HG03039 (cell line): ENCODE results near the gene MTRR.

Experiments used
- ATAC-seq: cut with Tn5 transposase; IDR thresholded peaks from one replicate; pipeline ENCODE4 v1.9.1; 2021; ENCODE audit warnings: mild to moderate bottlenecking, moderate library complexity; ENCODE audit not compliant: unreplicated experiment

MTRR gene

DNA sequence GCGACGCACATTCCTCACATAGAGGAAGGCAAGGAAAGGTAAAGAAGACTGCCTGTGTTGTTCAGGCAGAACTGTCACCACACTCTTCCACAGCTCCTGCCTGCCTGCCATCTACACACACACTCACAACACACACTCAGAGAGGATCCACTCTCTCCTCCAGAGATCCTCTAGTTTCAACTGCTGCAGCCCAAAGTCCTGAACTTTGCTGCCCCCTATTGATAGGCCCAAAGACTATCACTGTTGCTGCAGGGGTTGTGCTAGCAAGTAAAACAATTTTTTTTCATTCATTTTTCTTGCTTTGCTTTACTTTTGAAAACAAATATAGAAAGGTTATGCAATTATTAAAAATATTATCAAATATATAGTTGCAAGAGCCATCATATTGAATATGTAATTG is 12.1 kb upstream of the MTRR start:
- ATAC-seq: no peak

DNA sequence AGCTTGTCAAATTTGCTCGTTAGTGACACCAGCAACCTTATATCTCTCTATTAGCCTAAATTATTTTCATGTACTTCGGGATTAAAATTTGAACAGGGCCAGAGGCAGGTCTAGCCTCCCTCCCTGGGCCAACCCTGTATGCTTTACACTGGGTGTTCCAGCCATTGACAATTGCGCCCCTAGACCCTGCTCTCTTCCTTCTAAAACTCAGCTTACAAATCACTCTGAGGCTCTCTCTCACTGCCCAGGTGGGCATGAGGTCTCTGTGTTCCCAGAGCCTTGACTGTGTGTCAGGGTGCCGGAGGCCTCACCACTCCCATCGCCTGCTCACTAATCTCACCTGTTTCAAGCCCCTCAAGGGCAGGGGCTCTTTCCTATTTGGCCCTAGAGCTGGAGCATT is 11.6 kb upstream of the MTRR start:
- no peak for ATAC-seq

DNA sequence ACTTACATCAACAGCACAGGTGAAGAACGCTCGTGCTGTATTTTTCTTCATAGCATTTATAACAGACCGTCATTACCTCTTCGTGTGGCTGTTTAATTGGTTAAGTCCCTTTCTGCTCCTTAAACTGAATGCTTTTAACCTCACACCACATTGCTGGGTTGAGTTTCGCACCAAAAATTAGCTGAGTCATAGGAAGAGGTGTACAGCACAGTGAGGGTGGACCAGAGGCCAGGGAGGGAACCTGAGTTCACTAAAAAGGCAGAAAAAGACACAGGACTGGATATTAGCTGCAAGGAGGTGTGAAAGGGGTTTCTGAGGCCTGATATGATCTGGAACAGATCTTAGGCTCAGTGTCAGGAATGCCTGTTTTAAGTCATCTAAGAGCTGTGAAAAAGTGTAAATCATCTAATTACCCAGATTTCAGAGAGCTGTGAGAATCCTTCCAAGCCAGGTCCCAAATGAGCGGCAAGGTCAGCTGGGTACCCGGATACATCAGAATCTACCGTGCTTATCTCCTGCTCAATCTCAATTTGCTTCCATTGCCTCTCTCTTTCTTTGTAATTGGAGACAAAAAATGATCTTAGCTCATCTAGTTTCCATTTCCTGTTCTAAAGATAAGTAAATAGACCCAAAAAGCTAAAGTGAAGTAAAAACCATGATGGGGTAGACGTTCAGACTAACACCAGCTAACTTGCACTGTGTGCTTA is 10.9 kb upstream of the MTRR start:
- no peak for ATAC-seq

DNA sequence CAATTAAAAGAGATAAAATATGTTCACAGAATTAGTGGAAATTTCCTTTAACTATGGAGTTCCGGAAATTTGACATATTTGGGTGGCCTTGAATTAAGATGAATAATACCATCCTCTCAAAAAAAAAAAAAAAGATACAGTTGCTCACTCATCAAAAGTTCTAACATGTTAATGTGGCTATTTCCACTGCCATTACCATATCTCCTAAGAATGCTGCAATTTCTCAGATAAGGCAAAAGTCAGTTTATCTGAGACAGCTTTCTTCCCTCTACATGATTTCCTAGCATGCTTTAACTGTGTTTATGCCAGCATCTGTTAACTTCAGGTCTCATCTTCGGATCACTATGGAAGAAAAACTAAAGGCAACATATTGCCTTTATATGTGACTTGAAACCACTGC is 2.8 kb upstream of the MTRR start:
- no peak for ATAC-seq

DNA sequence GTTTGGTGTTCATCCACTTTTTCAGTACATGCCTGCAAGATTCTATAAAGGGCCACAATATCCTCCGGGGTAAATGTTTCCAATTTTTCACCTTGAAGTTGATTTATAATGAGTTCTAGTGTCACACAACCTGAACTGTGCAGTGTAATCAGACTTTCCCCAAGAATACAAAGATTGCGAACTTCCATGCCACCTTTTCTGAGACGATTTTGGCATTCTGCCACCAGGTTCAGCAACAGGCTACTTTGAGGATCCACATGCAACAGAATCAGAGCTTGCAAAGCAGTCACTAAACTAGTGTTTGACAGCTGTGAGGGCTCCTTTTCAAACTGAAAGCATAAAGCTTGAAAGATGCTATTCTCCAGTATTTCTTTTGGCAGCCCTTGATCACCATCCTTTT is 1.7 kb upstream of the MTRR start:
- no peak for ATAC-seq

DNA sequence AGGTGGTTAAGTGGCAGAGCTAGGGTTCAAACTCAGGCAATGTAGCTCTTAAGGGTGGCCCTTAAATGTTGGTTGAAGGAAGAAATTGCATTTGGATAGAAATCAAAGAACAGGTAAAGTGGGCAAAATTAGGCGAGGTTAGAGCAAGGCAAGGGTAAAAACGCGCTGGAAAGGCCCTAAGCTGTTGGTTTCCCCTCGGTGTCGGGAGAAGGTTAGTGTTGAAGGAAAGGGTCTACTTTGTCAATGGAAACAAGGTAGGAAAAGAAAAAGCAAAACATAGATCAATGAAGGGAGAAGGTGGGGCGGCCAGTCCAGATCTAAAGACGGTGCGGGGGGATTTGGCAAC is 548 bp upstream of the MTRR start:
- no peak for ATAC-seq

DNA sequence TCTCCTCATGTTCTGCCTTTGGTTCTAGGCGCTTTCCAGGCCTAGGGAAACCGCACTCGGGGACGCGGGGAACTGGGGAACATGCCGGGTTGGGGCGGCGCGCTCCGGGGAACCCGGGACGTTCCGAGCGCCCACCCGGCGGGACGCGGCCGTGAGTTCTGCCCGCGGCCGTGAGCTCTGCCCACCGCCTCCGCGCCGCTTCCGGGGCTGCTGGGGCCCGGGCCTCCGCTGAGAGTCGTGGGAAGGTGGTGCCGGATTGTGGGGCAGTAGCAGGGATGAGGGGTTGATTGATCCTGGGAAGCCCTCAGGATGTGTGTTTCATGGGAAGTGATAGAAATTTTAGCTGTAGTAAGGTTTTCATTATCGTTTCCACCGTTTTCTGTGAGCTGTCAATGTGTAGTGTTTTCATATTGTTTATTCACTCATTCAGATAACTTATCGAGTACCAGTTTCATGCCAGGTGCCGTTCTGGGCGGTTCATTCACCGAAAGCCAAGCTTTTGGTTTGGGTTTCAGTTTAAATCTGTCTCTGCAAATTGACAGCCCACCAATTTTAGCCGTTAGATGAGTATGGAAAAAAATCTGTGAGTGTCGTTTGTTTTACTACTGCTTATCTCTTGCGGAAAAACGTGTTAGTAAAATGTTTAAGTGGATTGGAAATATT is 657 bp downstream of the MTRR start:
- ATAC-seq: peak; percentile 29

DNA sequence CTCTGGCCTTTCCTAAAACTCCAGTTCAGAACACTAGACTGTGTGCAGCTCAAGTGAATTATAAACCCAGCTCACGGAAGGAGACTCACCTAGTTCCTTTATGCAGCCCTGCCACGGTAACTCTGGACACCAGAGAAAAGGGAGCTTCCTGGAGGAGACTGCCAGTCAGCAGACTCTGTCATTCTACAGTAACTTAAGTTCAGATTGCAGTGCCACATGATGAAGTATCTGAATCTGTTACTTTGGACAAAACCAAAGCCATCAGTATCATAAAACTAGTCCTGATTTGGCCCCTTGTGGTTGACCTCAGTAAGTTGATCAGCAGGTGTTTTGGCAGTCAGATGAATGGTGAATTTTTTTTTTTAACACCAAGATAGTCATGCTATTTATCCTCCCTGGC is 2.7 kb downstream of the MTRR start:
- ATAC-seq: no peak

DNA sequence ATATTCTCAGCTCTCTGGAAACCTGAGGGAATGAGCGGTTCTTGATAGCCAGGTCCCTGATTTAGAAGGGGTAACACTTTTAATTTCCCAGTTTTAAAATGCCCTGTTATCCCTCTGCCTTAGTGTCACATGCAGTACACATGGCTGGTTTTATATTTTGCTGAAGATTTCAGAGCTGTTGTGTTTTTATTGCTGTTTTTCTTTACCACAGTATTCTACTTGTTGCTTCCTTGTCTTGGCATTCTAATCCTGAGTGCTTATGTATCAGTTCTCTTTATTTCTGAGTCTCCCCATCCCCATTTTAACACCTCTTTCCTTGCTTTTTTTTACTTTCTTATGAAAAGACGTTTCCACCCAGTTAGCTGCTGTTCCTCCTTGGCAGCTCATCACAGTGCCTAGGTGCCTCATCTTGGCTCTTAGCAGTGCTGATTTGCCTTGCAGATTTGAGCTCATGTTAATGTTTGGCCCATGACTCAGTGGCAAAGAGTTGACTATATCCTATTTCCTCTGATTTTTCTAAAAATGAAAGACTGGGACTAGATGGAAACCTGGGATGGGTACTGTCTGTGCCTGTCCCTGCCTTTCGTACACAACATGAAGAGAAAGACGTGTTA is 3.7 kb downstream of the MTRR start:
- ATAC-seq: no peak

DNA sequence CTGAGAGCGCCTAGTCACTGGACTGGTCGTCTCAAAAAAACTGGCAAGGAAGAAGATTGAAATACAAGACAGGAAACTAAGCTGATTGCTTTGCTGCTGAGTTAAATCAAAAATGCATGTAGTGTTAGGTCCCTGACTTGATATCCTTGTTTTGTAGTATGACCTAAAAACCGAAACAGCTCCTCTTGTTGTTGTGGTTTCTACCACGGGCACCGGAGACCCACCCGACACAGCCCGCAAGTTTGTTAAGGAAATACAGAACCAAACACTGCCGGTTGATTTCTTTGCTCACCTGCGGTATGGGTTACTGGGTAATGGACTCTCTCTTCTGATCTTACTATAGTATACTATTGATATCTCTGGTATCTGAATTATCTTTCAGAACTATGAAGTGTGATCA is 4.3 kb downstream of the MTRR start:
- ATAC-seq: no peak

DNA sequence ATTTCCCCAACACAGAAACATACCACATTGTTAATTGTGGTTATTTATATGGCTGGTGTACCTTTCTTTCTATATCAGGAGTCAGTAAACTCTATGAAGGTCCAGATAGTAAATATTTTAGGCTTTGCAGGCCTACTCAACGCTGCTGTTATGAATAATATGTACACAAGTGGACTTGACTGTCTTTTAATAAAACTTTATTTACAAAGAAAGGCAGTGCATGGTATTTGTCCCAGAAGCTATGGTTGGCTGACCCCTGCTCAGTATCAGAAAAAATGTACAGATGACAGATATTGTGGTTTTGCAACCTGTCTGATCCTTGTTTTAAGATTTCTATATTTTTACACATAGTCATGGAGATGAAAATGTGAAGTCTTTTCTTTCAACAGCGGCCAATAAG is 5.7 kb downstream of the MTRR start:
- ATAC-seq: no peak

DNA sequence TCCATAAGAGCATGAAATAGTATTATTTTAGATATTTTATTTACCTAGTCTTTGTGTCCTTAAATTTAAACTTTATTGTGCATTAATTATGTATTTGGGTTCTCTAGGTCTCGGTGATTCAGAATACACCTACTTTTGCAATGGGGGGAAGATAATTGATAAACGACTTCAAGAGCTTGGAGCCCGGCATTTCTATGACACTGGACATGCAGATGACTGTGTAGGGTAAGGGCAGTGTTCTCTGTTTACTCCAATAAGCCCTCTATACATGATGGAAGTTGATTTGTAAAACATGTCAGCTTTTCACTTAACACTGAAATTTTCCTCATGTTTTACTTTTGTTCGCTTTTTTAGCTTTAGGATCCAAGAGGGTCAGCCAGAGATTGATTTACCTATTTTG is 6.2 kb downstream of the MTRR start:
- no peak for ATAC-seq

DNA sequence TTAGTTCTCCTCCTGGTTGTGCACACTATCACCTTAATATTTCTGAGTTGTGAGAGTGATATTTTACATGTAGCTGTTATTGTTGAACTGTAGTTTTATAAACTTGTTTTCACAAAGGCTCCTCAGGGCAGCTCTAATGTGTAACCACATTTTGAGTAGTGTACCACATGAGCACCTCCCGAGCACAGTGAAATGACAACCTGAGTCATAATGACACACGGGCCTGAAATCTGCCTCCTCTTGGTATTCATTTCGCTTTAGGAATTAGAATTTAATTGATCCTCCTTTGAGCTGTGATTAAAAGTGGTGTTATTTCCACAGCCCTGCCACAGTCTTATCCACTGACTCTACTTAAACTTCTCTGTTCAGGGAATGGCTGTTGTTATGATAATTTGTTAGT is 7.9 kb downstream of the MTRR start:
- ATAC-seq: peak; percentile 43

DNA sequence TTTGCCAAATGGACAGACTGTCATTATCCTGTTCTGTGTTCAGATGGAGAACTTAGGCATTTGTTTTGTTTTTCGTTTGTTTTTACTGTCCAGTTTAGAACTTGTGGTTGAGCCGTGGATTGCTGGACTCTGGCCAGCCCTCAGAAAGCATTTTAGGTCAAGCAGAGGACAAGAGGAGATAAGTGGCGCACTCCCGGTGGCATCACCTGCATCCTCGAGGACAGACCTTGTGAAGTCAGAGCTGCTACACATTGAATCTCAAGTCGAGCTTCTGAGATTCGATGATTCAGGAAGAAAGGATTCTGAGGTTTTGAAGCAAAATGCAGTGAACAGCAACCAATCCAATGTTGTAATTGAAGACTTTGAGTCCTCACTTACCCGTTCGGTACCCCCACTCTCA is 8.9 kb downstream of the MTRR start:
- ATAC-seq: no peak

DNA sequence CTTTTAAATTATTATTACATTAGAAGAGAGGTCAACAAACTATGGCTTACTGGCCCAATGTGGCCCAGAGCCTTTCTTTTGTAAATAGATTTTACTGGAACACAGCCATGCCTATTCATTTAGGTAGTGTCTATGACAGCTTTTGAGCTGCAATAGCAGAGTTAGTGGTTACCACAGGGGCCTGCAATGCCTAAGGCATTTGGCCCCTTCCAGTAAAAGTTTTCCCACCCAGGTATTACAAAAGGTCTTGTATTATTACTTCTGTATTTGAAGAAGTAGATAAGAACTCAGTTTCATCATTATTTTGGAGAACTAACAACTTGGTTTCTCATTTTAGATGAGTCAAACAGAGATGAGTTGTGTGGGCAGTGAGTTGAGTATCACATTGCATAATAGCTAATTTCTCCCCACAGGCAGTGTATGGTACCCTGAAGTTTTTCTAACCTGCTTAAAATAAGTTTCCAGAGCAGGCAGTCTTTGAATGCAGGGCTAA is 9.5 kb downstream of the MTRR start:
- peak; percentile 97 for ATAC-seq

DNA sequence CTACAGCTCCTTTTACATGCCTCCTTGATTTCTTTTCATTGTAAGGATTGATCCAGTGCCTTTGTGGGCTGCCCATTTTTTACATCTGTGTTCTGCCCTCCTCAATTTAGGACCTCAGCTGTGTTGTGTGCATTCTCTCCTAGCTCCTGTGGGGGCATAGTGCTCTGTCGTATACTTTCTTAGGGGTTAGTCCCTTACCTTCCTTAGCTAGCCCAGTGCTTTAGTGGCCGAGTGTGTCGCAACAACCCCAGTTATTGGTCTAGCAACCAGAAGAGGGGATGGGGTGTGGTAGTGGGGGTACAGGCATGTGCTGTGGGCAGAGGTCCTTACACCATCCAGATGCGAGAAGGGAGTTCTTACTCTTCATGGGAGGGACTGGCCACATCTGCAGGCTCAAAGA is 12.1 kb downstream of the MTRR start:
- no peak for ATAC-seq

DNA sequence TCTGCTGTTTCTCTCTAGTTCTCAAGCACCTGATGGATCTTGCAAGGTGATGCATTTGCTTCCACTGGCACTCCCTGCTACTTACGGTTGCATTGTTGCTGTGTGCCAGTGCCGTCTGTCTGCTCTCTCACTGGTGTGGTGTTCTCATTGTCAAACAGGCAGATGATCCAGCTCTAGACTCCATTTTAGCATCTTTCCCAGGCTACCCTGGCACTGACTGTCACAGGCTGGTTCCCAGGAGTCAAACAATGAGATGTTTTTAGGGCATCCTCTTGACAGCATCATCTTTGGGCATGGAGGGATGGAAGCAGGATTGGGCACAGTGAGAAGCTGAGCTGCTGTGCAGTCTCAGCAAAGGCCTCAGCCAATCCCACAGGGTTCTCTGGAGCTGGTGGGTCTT is 12.9 kb downstream of the MTRR start:
- no peak for ATAC-seq

DNA sequence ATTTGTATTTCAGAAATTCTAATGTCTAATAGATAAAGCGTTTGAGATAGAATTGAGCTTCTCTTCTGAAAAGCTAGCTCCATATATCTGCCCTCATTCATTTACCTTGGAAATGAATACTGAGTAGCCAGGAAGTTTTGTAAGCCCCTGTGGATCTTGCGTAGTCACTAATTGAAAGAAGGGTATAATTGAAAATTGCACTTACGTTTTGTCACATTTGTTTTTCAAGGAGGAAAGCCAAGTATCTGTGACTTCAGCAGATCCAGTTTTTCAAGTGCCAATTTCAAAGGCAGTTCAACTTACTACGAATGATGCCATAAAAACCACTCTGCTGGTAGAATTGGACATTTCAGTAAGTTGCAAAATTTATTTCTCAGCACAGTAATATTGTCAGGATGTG is 14.0 kb downstream of the MTRR start:
- ATAC-seq: no peak

DNA sequence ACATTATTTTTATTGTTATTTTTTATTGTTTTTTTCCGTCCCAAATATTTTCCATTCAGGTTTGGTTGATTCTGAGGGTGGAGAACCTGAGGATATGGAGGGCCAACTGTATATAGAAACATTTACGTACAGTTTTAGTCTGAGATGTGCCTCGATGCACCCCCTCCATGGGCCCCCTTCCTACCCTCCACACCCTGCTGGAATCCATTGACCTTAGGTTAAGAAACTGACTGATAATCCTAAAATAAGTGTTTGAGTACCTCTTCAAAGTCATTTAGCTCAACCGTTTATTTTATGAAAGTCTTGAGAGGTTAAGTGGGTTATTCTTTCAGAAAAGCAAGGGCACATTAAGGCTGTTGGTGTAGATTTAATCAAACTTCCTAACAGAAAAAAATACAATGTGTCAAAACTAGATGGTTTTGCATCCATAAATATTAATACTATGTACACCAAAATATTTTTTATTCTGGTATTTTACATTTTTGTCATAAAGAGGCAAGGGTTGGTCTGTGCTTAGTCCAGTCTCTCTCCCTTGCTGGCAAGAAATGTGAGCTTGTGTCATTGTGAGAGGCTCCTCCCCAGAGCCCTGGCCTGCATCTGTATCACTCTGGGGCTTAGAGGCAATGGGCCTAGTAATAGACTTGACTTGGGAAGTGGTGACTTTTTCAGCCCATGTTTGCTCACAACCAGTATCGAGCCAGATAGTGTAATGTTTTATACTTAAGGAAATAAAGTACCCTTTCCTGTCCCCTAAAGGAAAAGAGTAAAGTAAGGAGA is 15.7 kb downstream of the MTRR start:
- no peak for ATAC-seq

DNA sequence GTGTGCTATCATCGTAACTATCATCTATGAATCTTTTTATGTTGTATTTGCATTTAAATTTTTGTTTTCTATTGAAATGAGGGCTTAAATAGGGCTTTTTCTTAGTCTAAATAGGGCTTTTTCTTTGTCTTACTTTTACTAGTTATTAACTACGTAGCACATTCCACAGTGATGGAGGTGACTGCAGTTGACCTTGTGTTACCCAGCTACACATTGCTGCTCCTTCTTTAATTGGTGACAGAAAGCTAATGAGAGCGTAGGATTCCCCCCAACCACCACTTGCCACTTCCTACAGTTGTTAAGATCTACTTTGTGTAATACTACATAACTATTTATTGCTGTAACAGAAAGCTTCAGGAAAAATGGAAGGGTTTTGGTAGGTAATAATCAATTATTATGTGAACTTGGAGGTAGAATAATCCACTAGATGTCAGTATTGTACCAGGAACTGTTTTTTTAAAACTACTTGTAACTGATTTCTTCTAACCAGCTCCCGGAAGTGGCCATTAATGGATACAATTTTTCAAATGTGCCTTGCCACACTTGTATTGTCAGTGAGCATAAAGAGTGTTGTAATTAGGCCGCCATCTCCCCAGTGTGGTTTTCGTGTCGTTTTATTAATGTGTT is 18.0 kb downstream of the MTRR start:
- ATAC-seq: no peak

DNA sequence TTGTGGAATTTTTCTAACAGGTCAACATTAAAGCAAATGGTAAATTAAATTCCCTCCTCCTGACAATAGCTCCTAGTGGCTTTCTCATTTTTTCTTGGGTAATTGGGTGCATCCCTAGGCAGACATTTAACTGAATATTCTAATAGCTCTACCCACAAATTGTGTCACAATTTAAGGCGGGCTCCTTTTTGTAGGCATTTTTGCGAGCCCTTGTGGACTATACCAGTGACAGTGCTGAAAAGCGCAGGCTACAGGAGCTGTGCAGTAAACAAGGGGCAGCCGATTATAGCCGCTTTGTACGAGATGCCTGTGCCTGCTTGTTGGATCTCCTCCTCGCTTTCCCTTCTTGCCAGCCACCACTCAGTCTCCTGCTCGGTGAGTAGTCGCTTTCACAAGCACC is 20.0 kb downstream of the MTRR start:
- ATAC-seq: no peak
